DND-41 (cell line): ENCODE data around the gene PHF2.

ENCODE experiments used
- ATAC-seq: fragments of 200-7000 bp; cut with Tn5 transposase; 3 replicates; pipeline ENCODE4 v1.9.1; 2021; ENCODE audit warnings: low read depth; ENCODE audit not compliant: insufficient read depth
- DNase-seq: peaks from one replicate; pipeline ENCODE4 v3.0.0-alpha.2; 2020
- H2AFZ ChIP-seq: 2 replicates; pipeline ENCODE4 v1.6.0; 2012; ENCODE audit warnings: low read depth, low read length
- H3K27ac ChIP-seq: 2 replicates; pipeline ENCODE4 v1.5.1; 2012; ENCODE audit warnings: low read length, inconsistent platforms
- H3K27me3 ChIP-seq: fragments of 200-600 bp; sonication (generic); 2 replicates; pipeline ENCODE4 v1.6.0; 2012; ENCODE audit warnings: low read length, mild to moderate bottlenecking, inconsistent platforms; ENCODE audit not compliant: insufficient read depth, poor library complexity
- H3K36me3 ChIP-seq: 2 replicates; pipeline ENCODE4 v1.5.1; 2012; ENCODE audit warnings: low read length, inconsistent platforms; ENCODE audit not compliant: insufficient read depth
- H3K4me1 ChIP-seq: 2 replicates; pipeline ENCODE4 v1.5.1; 2012; ENCODE audit warnings: mild to moderate bottlenecking, low read length; ENCODE audit not compliant: insufficient read depth
- H3K4me2 ChIP-seq: 2 replicates; pipeline ENCODE4 v1.6.0; 2012; ENCODE audit warnings: mild to moderate bottlenecking, moderate library complexity, low read length, inconsistent platforms; ENCODE audit not compliant: insufficient read depth
- H3K4me3 ChIP-seq, 2 experiments: fragments of 200-600 bp in 1 of 2; shearing (Covaris generic) in 1 of 2; 2 replicates each; pipeline ENCODE4 v1.5.1; 2012 to 2016; ENCODE audit warnings: inconsistent platforms in 2 of 2, low read length in 2 of 2, mild to moderate bottlenecking in 2 of 2, low read depth in 1 of 2, moderate library complexity in 1 of 2
- H3K79me2 ChIP-seq: 2 replicates; pipeline ENCODE4 v1.6.0; 2012; ENCODE audit warnings: low read length, inconsistent platforms; ENCODE audit not compliant: insufficient read depth
- H3K9ac ChIP-seq: 2 replicates; pipeline ENCODE4 v1.6.0; 2012; ENCODE audit warnings: low read depth, mild to moderate bottlenecking, inconsistent platforms, low read length, moderate library complexity
- H3K9me3 ChIP-seq: 2 replicates; pipeline ENCODE4 v1.5.1; 2012; ENCODE audit warnings: low read length, moderate library complexity, mild to moderate bottlenecking, inconsistent platforms; ENCODE audit not compliant: insufficient read depth, severe bottlenecking
- H4K20me1 ChIP-seq: 2 replicates; pipeline ENCODE4 v1.6.0; 2012; ENCODE audit warnings: low read length; ENCODE audit not compliant: insufficient read depth
- CTCF ChIP-seq: IDR thresholded peaks from 2 replicates; pipeline ENCODE4 v1.5.1; 2012; ENCODE audit warnings: borderline replicate concordance, low read length, moderate library complexity, mild to moderate bottlenecking; ENCODE audit not compliant: poor library complexity, severe bottlenecking; ENCODE audit errors: extremely low read depth
- EZH2 ChIP-seq: IDR thresholded peaks from 3 replicates; pipeline ENCODE4 v1.6.1; 2012; ENCODE audit warnings: borderline replicate concordance, low read depth, mild to moderate bottlenecking, moderate library complexity, low read length, inconsistent platforms; ENCODE audit not compliant: severe bottlenecking

Gene PHF2

GRCh38 chr9:93622691-93623090 lies 46.3 kb downstream of the PHF2 start:
- peaks cover 9% of the 10 kb centered on the region for H3K9me3 ChIP-seq
- no peaks in the 10 kb centered on the region for H3K27me3 ChIP-seq
- no peak overlapping the region for H3K27ac ChIP-seq
- H4K20me1 ChIP-seq: peaks cover 58% of the 10 kb centered on the region
- peaks cover 94% of the 10 kb centered on the region for H3K79me2 ChIP-seq
- TF ChIP-seq CTCF: no peak
- no peak for TF ChIP-seq EZH2
- DNase-seq (no peak), ATAC-seq (no peak)
- H3K36me3 ChIP-seq: no peaks in the 10 kb centered on the region; the same call in 1 of the 2 replicates
- no peak overlapping the region for H2AFZ ChIP-seq
- no peaks in the 10 kb centered on the region for H3K4me1 ChIP-seq
- H3K4me2 ChIP-seq: no peak overlapping the region
- H3K9ac ChIP-seq: no peak overlapping the region
- no peak overlapping the region for H3K4me3 ChIP-seq

- no peak for ATAC-seq
- no peak for DNase-seq
- H3K9ac ChIP-seq: no peak overlapping the region
- H3K36me3 ChIP-seq: no peaks in the 10 kb centered on the region; the same call in 1 of the 2 replicates
- H3K27ac ChIP-seq: no peak overlapping the region
- no peak overlapping the region for H3K4me2 ChIP-seq
- peaks cover 48% of the 10 kb centered on the region for H4K20me1 ChIP-seq
- TF ChIP-seq CTCF (no peak), EZH2 (no peak)
- no peaks in the 10 kb centered on the region for H3K4me1 ChIP-seq
- H2AFZ ChIP-seq: no peak overlapping the region
- H3K27me3 ChIP-seq: no peaks in the 10 kb centered on the region
- peaks cover 95% of the 10 kb centered on the region for H3K79me2 ChIP-seq
- H3K4me3 ChIP-seq: no peak overlapping the region
- H3K9me3 ChIP-seq: peaks cover 13% of the 10 kb centered on the region
Measured at GRCh38 chr9:93623753-93624152, 47.4 kb downstream of the PHF2 start.

GRCh38 chr9:93624431-93624834 lies 48.0 kb downstream of the PHF2 start:
- Histone ChIP-seq H3K79me2 (peaks cover 89% of the 10 kb centered on the region), H4K20me1 (peaks cover 46% of the 10 kb centered on the region), H3K4me2 (no peak overlapping the region), H3K9ac (no peak overlapping the region), H3K4me3 (no peak overlapping the region), H3K4me1 (no peaks in the 10 kb centered on the region), H3K27ac (no peak overlapping the region), H2AFZ (no peak overlapping the region), H3K36me3 (no peaks in the 10 kb centered on the region; the same call in none of the 2 replicates), H3K27me3 (no peaks in the 10 kb centered on the region), H3K9me3 (peaks cover 13% of the 10 kb centered on the region)
- ATAC-seq: no peak
- DNase-seq: no peak
- TF ChIP-seq EZH2 (no peak), CTCF (no peak)

GRCh38 chr9:93624977-93625376 lies 48.6 kb downstream of the PHF2 start:
- DNase-seq (no peak), ATAC-seq (no peak)
- no peak overlapping the region for H3K9ac ChIP-seq
- H3K4me1 ChIP-seq: no peaks in the 10 kb centered on the region
- peaks cover 84% of the 10 kb centered on the region for H3K79me2 ChIP-seq
- H3K36me3 ChIP-seq: peaks cover 5% of the 10 kb centered on the region
- no peak overlapping the region for H3K27ac ChIP-seq
- H3K9me3 ChIP-seq: peaks cover 13% of the 10 kb centered on the region
- H3K27me3 ChIP-seq: no peaks in the 10 kb centered on the region
- H4K20me1 ChIP-seq: peaks cover 46% of the 10 kb centered on the region
- H2AFZ ChIP-seq: no peak overlapping the region
- H3K4me2 ChIP-seq: no peak overlapping the region
- H3K4me3 ChIP-seq: no peak overlapping the region
- TF ChIP-seq EZH2 (no peak), CTCF (no peak)
